GM12878 (cell line): ENCODE data around the gene ARVCF. TPM values are rescaled to one million over a fixed set of nuclear protein-coding genes. Genes with fewer than 3 reads are reported as not detected.

ENCODE experiments used
- ATAC-seq: fragments of 200-7000 bp; cut with Tn5 transposase; 3 replicates; pipeline ENCODE4 v1.9.1; 2020; ENCODE audit warnings: mild to moderate bottlenecking, moderate library complexity
- BruUV-seq: library from RNA; stranded (reverse); fragments of 400-500 nt; replicated peaks from 2 replicates; lab custom pipeline; 2021; lab: Mats Ljungman, UMichigan
- CTCF ChIA-PET: fragments of 300-600 bp; sonication (Branson Sonifier 250); formaldehyde crosslinking; extraction: SDS; loops from one replicate; lab custom pipeline; 2021; ENCODE audit warnings: inconsistent platforms; lab: Yijun Ruan, JAX
- POLR2A ChIA-PET: fragments of 350-600 bp; formaldehyde crosslinking; extraction: SDS; loops from one replicate; lab custom pipeline; 2021; ENCODE audit warnings: inconsistent platforms; lab: Charles Lee
- RAD21 ChIA-PET: fragments of 300-600 bp; sonication (Branson Sonifier 250); formaldehyde crosslinking; loops from one replicate; lab custom pipeline; 2023; ENCODE audit warnings: antibody characterized with exemption; ENCODE audit not compliant: unreplicated experiment; lab: Charles Lee
- SMC1A ChIA-PET: fragments of 300-600 bp; sonication (Branson Sonifier 250); formaldehyde crosslinking; loops from one replicate; lab custom pipeline; 2023; ENCODE audit not compliant: unreplicated experiment, uncharacterized antibody; lab: Charles Lee
- DNase-seq: peaks from one replicate; pipeline ENCODE4 v3.0.0-alpha.2; 2011; ENCODE audit warnings: low read depth, low spot score
- FAIRE-seq: peaks from 3 replicates; lab custom pipeline; 2011; peaks lifted over from hg19 to GRCh38; lab: Jason Lieb, UNC
- H2AFZ ChIP-seq: 2 replicates; pipeline ENCODE4 v1.6.0; 2011; ENCODE audit warnings: low read depth, low read length, control low read depth; ENCODE audit not compliant: control insufficient read depth
- H3K27ac ChIP-seq: 2 replicates; pipeline ENCODE4 v1.5.1; 2011; ENCODE audit warnings: control low read depth; ENCODE audit not compliant: control insufficient read depth, insufficient read depth
- H3K27me3 ChIP-seq, 2 experiments: replicated peaks in 1 of 2; 2 replicates each; pipeline versions ENCODE4 v1.6.0 to v1.6.1; 2011; ENCODE audit warnings: low read length in 1 of 2; ENCODE audit not compliant: control insufficient read depth in 2 of 2, insufficient read depth in 2 of 2
- H3K36me3 ChIP-seq, 2 experiments: 2 replicates each; pipeline ENCODE4 v1.5.1; 2011; ENCODE audit warnings: low read length in 1 of 2; ENCODE audit not compliant: control insufficient read depth in 2 of 2, insufficient read depth in 2 of 2
- H3K4me1 ChIP-seq: 2 replicates; pipeline ENCODE4 v1.6.1; 2011; ENCODE audit warnings: mild to moderate bottlenecking, low read length, moderate library complexity, mixed read lengths; ENCODE audit not compliant: control insufficient read depth, insufficient read depth
- H3K4me2 ChIP-seq: 2 replicates; pipeline ENCODE4 v1.6.0; 2011; ENCODE audit warnings: control low read depth; ENCODE audit not compliant: control insufficient read depth, insufficient read depth
- H3K4me3 ChIP-seq: fragments of 200-600 bp; sonication (generic); 2 replicates; pipeline ENCODE4 v1.5.1; 2016
- H3K79me2 ChIP-seq: 2 replicates; pipeline ENCODE4 v1.6.0; 2011; ENCODE audit warnings: low read length; ENCODE audit not compliant: control insufficient read depth, insufficient read depth
- H3K9ac ChIP-seq: 2 replicates; pipeline ENCODE4 v1.8.0; 2011; ENCODE audit warnings: low read length, control low read depth, mixed read lengths; ENCODE audit not compliant: control insufficient read depth, insufficient read depth
- H3K9me3 ChIP-seq: replicated peaks from 3 replicates; pipeline ENCODE4 v1.5.1; 2011; ENCODE audit warnings: mild to moderate bottlenecking, low read length; ENCODE audit not compliant: control insufficient read depth, insufficient read depth
- H4K20me1 ChIP-seq: 2 replicates; pipeline ENCODE4 v1.6.0; 2011; ENCODE audit not compliant: control insufficient read depth, insufficient read depth
- CBX3 ChIP-seq: fragments of 200-600 bp; sonication (generic); IDR thresholded peaks from 2 replicates; pipeline ENCODE4 v1.6.1; 2016; ENCODE audit warnings: low read depth, borderline replicate concordance
- CEBPB ChIP-seq, 2 experiments: fragments of 150-350 bp in 1 of 2; IDR thresholded peaks; 2 replicates each; pipeline ENCODE4 v1.6.1; 2012 to 2014; ENCODE audit warnings: low read depth in 2 of 2, low read length in 2 of 2, borderline replicate concordance in 1 of 2, inconsistent platforms in 1 of 2
- CHD1 ChIP-seq: IDR thresholded peaks from 2 replicates; pipeline ENCODE4 v1.6.1; 2012; ENCODE audit warnings: low read depth, low read length, improper control_type of control experiment
- EGR1 ChIP-seq, 2 experiments: IDR thresholded peaks; 1 replicate in 1 of 2; 2 replicates in 1 of 2; pipeline ENCODE4 v1.6.1; 2011 to 2012; ENCODE audit warnings: low read depth in 2 of 2, low read length in 2 of 2, borderline replicate concordance in 1 of 2, mild to moderate bottlenecking in 1 of 2, moderate library complexity in 1 of 2
- KLF5 ChIP-seq: fragments of 450-650 bp; IDR thresholded peaks from 2 replicates; pipeline ENCODE4 v1.6.1; 2014; ENCODE audit warnings: mild to moderate bottlenecking; ENCODE audit not compliant: partially characterized antibody
- MEF2A ChIP-seq: IDR thresholded peaks from 2 replicates; pipeline ENCODE4 v1.6.1; 2011; ENCODE audit warnings: low read depth, mild to moderate bottlenecking, low read length, moderate library complexity; ENCODE audit not compliant: insufficient read depth
- MYC ChIP-seq: IDR thresholded peaks from 2 replicates; pipeline ENCODE4 v1.6.1; 2011; ENCODE audit warnings: mild to moderate bottlenecking, low read length, moderate library complexity, inconsistent platforms; ENCODE audit not compliant: insufficient read depth, insufficient replicate concordance, insufficient read length, severe bottlenecking
- NFIC ChIP-seq: IDR thresholded peaks from 2 replicates; pipeline ENCODE4 v1.6.1; 2012; ENCODE audit warnings: low read depth, mild to moderate bottlenecking, inconsistent platforms, low read length, moderate library complexity
- NFXL1 ChIP-seq: fragments of 450-650 bp; IDR thresholded peaks from 2 replicates; pipeline ENCODE4 v1.6.1; 2017; ENCODE audit warnings: antibody characterized with exemption, mild to moderate bottlenecking, borderline replicate concordance
- PML ChIP-seq: IDR thresholded peaks from 2 replicates; pipeline ENCODE4 v1.6.1; 2012; ENCODE audit warnings: low read length, inconsistent platforms
- SIN3A ChIP-seq: IDR thresholded peaks from 2 replicates; pipeline ENCODE4 v1.6.1; 2012; ENCODE audit warnings: low read depth, low read length, improper control_type of control experiment
- SIX5 ChIP-seq: IDR thresholded peaks from 2 replicates; pipeline ENCODE4 v1.6.1; 2011; ENCODE audit warnings: mild to moderate bottlenecking, low read depth, low read length, moderate library complexity; ENCODE audit not compliant: severe bottlenecking
- SKIL ChIP-seq: fragments of 450-650 bp; IDR thresholded peaks from 2 replicates; pipeline ENCODE4 v1.6.1; 2017; ENCODE audit warnings: mild to moderate bottlenecking, low read depth, inconsistent platforms; ENCODE audit not compliant: poor library complexity, severe bottlenecking
- TBL1XR1 ChIP-seq: IDR thresholded peaks from 2 replicates; pipeline ENCODE4 v1.6.1; 2012; ENCODE audit warnings: low read depth, low read length, improper control_type of control experiment
- TCF7 ChIP-seq: IDR thresholded peaks from 2 replicates; pipeline ENCODE4 v1.6.1; 2014; ENCODE audit warnings: antibody characterized with exemption, borderline replicate concordance
- ZBTB11 ChIP-seq: fragments of 450-650 bp; formaldehyde crosslinking; IDR thresholded peaks from 2 replicates; pipeline ENCODE4 v1.5.0; 2022; ENCODE audit warnings: mild to moderate bottlenecking, missing genetic modification characterization
- ZNF622 ChIP-seq: fragments of 450-650 bp; IDR thresholded peaks from 2 replicates; pipeline ENCODE4 v1.6.1; 2017; ENCODE audit warnings: mild to moderate bottlenecking, inconsistent platforms
- ZZZ3 ChIP-seq: IDR thresholded peaks from 2 replicates; pipeline ENCODE4 v1.6.1; 2011; ENCODE audit warnings: low read depth; ENCODE audit not compliant: control insufficient read depth, insufficient read length
- WGBS: methylation state at CpG from one replicate; pipeline ENCODE4 v1.1.6; 2016; ENCODE audit warnings: low lambda C conversion rate; ENCODE audit not compliant: insufficient replicate concordance, insufficient coverage; ENCODE audit errors: missing lambda C conversion rate; 5-methylcytosine and 5-hydroxymethylcytosine counted together
- in situ Hi-C: fragments of 300-500 bp; cut with MboI; formaldehyde crosslinking; loops from 9 replicates; pipeline ENCODE4 v1.14.3; 2018; ENCODE audit warnings: mixed read lengths
- intact Hi-C: fragments of 100-400 bp; cut with micrococcal nuclease; formaldehyde crosslinking; loops from one replicate; pipeline ENCODE4 v1.14.2; 2022; ENCODE audit not compliant: unreplicated experiment
- polyA plus RNA-seq, 11 experiments: library from polyadenylated mRNA; depleted of rRNA in 4 of 11; unstranded in 6 of 11; stranded (reverse) in 5 of 11; fragments of >200 nt; fragmentation: Nextera tagmentation in 4 of 11; fragmentation: Illumina TruSeq in 1 of 11; extraction: Ambion mirVana in 4 of 11; extraction: Trizol in 1 of 11; gene quantifications; 1 replicate in 1 of 11; 2 replicates in 10 of 11; pipeline versions ENCODE4 v1.2.1 to v1.2.3, GENCODE V29; 2011 to 2016; ENCODE audit warnings: inconsistent platforms in 2 of 11, missing spikeins in 2 of 11, low read depth in 1 of 11
- total RNA-seq, 4 experiments: library from RNA; depleted of rRNA in 3 of 4; stranded (reverse); fragments of >200 nt in 3 of 4; fragmentation: Illumina TruSeq in 1 of 4; extraction: Trizol in 1 of 4; gene quantifications; 2 replicates each; pipeline versions ENCODE4 v1.2.1 to v1.2.3, GENCODE V29; 2013 to 2021

ARVCF gene
- total and polyA plus RNA-seq, 10 of the 15 experiments (the other 5 are each of a cell fraction or from before 2014, with no cell fraction given), result 0.13 to 1.9 (median 1.0) TPM; not detected in 2

- SMC1A ChIA-PET, result no interaction called here
- H2AFZ ChIP-seq, result peak within 1 kb of the TSS; percentile 92
- WGBS, result 2% methylated on average over 50 of the region's 63 CpGs
- FAIRE-seq (no peak), ATAC-seq (peak; percentile 91), DNase-seq (no peak)
- peak within 1 kb of the TSS; percentile 94 for H3K4me3 ChIP-seq
- POLR2A ChIA-PET, result interaction anchor here (0.5 kb wide), 1 partner anchor 379 kb away, joined by 5 read pairs; no protein-coding TSS in a partner anchor
- H3K27me3 ChIP-seq, result no peaks in the 10 kb centered on the region
- no peaks in the 10 kb centered on the region for H4K20me1 ChIP-seq
- peak within 1 kb of the TSS; percentile 91 for H3K27ac ChIP-seq
- CTCF ChIA-PET, result interaction anchor here (1.3 to 2.0 kb wide), 3 partner anchors 14 to 211 kb away, joined by 3 to 8 read pairs (median 4); no protein-coding TSS in a partner anchor
- peak within 1 kb of the TSS; percentile 97 for H3K4me2 ChIP-seq
- H3K9me3 ChIP-seq, result no peaks in the 10 kb centered on the region
- H3K9ac ChIP-seq, result peak within 1 kb of the TSS; percentile 100
- in situ Hi-C loops (no loop called here), intact Hi-C loops (loop anchor here (5.0 kb wide), 1 partner anchor 84 kb away; no protein-coding TSS in a partner anchor)
- peaks cover 15% of the 10 kb centered on the region; the same call in 1 of the 2 replicates for H3K4me1 ChIP-seq
- H3K36me3 ChIP-seq, result no peaks in the 10 kb centered on the region
- no TSS peak for BruUV-seq
- peaks cover 39% of the 10 kb centered on the region for H3K79me2 ChIP-seq
- RAD21 ChIA-PET, result interaction anchor here (0.7 to 2.2 kb wide), 2 partner anchors 86 to 166 kb away, joined by 3 to 7 read pairs; no protein-coding TSS in a partner anchor
- no peak for TF ChIP-seq ZBTB11 (CRISPR knock-in tag)
- peak in 1 of 2 experiments; percentile 38; a peak in 1 of 3 replicates for TF ChIP-seq EGR1 (IDR thresholded peaks at IDR 0.05; ENCODE audit: borderline replicate concordance in 1 of 2, low read depth in 2 of 2, low read length in 2 of 2)
- no peak for TF ChIP-seq ZNF622
- TF ChIP-seq MYC, result no peak
- no peak for TF ChIP-seq CBX3
- TF ChIP-seq PML, result no peak
- no peak for TF ChIP-seq CHD1
- TF ChIP-seq NFXL1, result no peak
- TF ChIP-seq CEBPB (IDR thresholded peaks at IDR 0.05; ENCODE audit: borderline replicate concordance in 1 of 2, low read depth in 2 of 2, low read length in 2 of 2), result no peak
- no peak for TF ChIP-seq SIX5
- no peak for TF ChIP-seq SKIL
- TF ChIP-seq NFIC, result no peak
- TF ChIP-seq ZZZ3, result no peak
- 0 out of 2 replicates have a peak, but pooled peaks have one; percentile 32 for TF ChIP-seq MEF2A
- TF ChIP-seq KLF5, result no peak
- TF ChIP-seq SIN3A, result no peak
- TF ChIP-seq TCF7, result no peak
- no peak for TF ChIP-seq TBL1XR1
These were observed 75.1 kb downstream of the ARVCF start, which contains the start of the genes COMT and TXNRD2 for GRCh38 chr22:19941365-19942082. Gene COMT, plus strand, starts transcription at chr22:19941772. Its CDS starts 20,755 bp downstream, at chr22:19962527. Gene TXNRD2, minus strand, starts transcription at chr22:19941818. Its CDS starts 15 bp downstream, at chr22:19941803.
